ENCODE measurements around the gene SLC25A46.

- no peak for TF ChIP-seq YY1 (IDR thresholded peaks at IDR 0.05; ENCODE audit: low read depth)
- no peak for TF ChIP-seq MAX (IDR thresholded peaks at IDR 0.05)
- TF ChIP-seq, protein P1, sequence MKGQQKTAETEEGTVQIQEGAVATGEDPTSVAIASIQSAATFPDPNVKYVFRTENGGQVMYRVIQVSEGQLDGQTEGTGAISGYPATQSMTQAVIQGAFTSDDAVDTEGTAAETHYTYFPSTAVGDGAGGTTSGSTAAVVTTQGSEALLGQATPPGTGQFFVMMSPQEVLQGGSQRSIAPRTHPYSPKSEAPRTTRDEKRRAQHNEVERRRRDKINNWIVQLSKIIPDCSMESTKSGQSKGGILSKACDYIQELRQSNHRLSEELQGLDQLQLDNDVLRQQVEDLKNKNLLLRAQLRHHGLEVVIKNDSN (IDR thresholded peaks at IDR 0.05), result no peak
- TF ChIP-seq CREB1 (IDR thresholded peaks at IDR 0.05; ENCODE audit: low read depth), result no peak
Measured at GRCh38 chr5:110803467-110804326, 64.9 kb downstream of the SLC25A46 start.
